GM19452 (cell line): Measurements from ENCODE around the gene PSMD5.

Experiments
- ATAC-seq: cut with Tn5 transposase; IDR thresholded peaks from one replicate; pipeline ENCODE4 v1.9.1; 2021; ENCODE audit not compliant: unreplicated experiment

Gene PSMD5

DNA sequence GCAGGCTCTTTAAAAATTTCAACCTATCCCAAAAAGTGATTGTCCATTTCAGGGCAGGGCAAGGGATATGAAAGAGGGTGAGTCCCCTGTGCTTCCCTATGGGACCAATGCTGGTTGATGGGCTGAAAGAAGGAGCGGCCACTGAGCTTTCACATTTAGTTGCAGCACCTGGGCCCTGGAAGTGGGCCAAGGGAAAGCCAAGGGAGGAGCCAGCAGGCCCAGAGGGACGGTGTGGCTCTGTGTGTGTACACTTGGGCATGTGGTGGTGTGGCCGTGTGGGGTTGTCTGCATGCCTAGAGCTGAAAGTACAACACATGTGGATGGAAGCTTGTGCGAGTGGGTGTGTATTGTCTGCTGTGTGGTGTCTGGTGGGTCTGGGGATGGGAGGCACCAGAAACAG, 14.0 kb upstream of the PSMD5 start:
- no peak for ATAC-seq

DNA sequence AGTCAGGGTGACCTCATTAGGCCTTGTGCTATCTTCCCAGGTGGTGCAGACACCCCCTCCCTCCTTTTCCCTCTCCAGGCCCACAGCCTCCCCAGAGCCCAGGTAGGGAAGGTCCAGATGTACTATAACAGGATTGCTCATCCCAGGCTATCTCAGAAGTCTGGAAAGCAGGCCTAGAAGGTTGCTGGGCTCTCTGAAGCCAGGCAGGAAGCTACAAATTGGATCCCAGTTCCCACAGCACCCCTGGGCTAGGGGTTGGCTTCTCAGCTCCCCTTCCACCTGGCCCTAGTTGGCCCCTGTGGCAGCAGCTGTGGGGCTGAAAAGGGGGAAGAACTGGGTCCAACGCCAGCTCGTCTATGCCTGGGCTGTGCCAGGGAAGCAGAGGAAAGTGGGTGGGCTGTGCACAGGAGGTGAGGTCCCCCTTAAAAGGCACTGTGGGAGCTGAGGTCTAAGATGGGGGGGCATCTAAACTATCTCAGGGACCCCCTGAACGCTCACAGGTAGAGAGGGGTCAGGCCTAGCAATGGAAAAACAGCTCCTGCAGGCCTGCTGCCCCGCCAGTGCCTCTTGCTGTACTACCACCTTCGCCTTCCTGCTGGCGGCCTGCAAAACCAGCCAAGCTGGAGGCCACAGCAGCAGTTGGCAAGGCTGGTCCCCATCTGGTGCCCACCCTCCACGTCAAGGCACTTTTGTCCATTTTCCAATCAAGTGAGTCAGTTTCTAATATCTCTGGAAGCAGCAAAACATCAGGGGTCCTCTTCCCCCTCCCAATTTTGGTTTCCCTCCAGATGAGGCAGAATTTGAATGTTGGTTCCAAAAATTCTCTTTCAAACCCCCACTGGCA, 13.3 kb upstream of the PSMD5 start:
- no peak for ATAC-seq

- ATAC-seq, result no peak
Observed at GRCh38 chr9:120854596-120855327, 12.0 kb upstream of the PSMD5 start.

GRCh38 chr9:120853198-120853597, 10.5 kb upstream of the PSMD5 start:
- no peak for ATAC-seq

GRCh38 chr9:120852240-120853010, 9.7 kb upstream of the PSMD5 start:
- ATAC-seq, result no peak

DNA sequence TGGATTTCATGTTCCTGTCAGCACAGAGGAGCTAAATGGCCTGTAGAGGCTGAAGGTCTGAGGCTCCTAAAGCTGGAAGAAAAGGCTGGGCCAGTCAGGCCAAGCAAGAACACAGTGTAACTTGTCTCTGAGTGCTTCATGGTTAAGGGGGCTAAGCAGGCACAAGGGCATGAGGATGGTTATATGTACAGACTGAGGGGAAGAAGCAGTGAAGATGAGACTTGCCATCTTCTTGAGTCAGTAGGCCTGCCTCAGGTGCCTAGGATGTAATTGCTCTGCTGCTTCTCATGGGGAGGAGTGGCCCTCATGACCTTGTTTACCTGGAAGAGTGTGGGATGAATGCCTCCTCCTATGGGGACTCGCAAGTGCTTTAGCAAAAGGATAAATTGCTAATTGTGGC, 8.7 kb upstream of the PSMD5 start:
- no peak for ATAC-seq

GRCh38 chr9:120850315-120850714, 7.6 kb upstream of the PSMD5 start:
- no peak for ATAC-seq

GRCh38 chr9:120846906-120847305, 4.2 kb upstream of the PSMD5 start:
- ATAC-seq, result no peak

DNA sequence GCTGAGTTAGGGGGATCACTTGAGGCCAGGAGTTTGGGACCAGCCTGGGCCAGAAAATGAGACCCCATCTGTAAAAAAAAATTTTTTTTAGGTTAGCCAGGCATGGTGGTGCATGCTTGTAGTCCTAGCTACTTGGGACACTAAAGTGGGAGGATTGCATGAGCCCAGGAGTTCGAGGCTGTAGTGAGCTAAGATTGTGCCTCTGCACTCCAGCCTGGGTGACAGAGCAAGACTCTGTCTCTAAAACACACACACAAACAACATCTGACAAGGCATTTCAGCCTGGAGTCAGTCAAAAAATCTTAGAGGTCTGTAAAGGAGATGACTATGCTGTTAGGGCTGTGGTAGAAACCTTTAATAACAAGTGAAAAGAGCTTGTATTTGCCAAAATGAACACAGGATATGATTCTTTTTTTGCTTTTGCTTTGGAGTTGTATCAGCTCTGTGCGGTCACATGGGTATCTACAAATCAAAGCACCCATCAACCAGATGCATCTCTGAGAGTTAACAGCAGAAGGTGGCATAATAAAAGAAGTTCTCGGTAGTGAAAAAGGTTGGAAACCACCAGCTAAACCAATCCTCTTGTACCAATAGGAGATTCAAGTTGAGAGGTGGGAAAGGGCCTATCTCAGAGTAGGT, 3.6 kb upstream of the PSMD5 start:
- no peak for ATAC-seq

DNA sequence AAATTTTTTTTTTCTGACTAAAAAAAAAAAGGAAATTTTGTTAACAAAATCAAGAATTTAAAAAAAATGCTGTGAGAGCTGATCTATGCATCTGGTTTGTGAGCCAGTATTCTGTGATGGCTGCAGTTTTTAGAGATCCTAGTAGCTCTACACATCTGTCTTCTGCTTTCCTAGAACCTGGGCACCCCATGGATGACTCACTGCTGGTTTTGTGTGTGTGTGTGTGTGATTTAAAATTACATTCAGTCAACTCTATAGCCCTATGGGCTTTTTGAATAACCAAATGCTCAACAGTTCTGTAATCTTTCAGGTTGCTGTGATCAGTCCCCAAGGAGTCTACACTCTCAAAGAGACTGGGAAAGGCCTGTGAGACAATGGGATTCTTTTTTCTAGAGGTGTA, 2.5 kb upstream of the PSMD5 start:
- no peak for ATAC-seq

DNA sequence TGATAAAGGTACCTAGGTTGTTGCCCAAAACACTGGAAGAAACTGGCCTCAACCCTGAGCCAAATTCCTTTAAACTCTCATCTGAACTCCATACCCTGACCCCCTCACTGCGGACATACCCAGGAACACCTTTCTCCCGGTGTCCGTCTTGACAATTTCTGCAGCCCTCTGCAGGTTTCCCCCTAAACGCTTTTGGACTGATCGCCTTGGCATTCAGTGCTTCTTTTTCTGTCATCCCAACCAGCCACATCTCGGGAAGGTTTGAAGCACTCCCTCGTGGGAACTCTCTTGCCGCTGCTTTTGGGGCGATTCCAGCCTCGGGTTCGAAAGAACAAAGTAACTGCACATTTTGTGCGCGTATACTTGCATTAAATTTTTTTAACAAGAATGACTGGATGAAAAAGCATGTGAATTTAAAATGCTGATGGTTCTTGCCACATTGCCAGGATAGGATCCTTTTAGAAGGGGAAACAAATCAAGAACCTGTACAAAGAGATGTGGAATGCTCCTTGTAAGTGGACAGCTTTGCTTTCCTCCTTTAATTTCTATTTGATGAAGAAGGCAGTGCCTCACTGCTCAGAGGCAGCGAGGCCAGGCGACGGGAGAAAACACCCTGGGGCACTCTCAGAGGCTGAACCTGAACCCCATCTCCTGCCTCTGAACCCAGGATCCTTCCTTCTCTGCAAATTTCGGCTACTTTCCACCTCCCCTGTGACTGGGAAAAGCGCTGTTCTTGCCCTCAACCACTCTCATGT, 615 bp downstream of the PSMD5 start:
- no peak for ATAC-seq

GRCh38 chr9:120839146-120839545, 3.6 kb downstream of the PSMD5 start:
- ATAC-seq, result no peak

DNA sequence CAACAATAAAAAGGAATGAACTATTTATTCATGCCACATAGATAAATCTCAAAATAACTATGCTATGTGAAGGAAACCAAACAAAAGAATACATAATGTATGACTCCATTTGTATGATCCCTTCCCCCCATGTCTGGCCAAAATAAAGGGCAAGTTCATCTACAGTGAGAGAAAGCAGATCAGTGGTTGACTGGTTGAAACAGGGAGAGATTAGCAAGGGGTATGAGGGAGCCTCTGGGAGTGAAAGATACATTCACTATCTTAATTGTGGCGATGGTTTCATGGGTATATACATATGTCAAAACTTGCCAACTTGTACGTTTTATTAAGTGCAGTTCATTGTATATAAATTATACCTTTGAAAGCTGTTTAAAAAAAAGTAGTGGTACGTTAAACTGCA, 4.8 kb downstream of the PSMD5 start:
- ATAC-seq, result no peak

DNA sequence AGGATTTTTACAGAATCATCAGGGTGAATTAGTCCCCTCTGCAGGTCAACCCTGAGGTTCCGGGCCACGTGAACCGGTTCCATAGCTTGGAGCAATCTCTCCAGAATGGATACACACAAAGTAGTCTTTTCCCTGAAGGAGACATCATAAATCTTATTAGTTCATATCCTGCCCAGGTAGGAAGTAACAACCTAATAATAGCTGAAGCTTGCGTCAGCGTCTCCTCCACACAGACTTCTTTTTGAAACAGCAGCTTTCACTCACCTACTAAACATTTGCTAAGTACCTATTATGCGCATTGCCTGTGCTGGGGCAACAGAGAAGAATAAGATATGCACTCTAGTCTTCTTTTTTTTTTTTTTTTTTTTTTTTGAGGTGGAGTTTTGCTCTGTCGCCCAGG, 9.4 kb downstream of the PSMD5 start:
- ATAC-seq, result no peak

- no peak for ATAC-seq
Observed at GRCh38 chr9:120832807-120833206, 9.9 kb downstream of the PSMD5 start.

DNA sequence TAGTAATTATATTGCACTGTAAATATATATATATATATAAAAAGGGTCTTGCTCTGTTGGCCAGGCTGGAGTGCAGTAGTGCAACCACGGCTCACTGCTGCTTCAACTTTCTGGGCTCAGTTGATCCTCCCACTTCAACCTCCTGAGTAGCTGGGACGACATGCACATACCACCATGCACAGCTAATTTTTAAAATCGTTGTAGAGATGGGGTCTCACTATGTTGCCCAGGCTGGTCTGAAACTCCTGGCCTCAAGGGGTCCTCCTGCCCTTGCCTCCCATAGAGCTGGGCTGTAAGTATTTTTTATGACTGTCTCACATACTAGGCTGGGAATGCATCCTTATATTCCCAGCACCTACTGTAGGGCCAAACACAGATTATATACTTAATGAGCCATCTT, 11.9 kb downstream of the PSMD5 start:
- ATAC-seq, result no peak

- no peak for ATAC-seq
Observed at GRCh38 chr9:120830151-120830550, 12.6 kb downstream of the PSMD5 start.

GRCh38 chr9:120829650-120830049, 13.1 kb downstream of the PSMD5 start:
- no peak for ATAC-seq

DNA sequence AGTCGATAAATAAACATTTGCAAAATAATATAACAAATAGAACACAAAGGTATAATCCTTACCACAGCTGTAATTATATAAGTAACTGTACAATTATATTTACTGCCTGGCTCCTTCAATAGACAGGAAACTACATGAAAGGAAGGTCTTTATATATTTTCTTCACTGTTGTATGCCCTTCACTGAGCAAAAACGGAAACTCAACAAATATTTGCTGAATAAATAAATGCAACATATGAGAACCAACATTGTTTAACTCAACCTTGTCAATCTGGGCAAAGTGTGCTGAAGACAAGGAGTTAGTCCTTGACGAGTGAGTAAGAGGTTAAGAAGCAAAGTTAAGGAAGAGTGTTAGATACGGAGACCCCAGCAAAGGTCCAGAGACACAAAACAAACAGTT, 22.6 kb downstream of the PSMD5 start:
- no peak for ATAC-seq

GRCh38 chr9:120818595-120818994, 24.1 kb downstream of the PSMD5 start:
- no peak for ATAC-seq

DNA sequence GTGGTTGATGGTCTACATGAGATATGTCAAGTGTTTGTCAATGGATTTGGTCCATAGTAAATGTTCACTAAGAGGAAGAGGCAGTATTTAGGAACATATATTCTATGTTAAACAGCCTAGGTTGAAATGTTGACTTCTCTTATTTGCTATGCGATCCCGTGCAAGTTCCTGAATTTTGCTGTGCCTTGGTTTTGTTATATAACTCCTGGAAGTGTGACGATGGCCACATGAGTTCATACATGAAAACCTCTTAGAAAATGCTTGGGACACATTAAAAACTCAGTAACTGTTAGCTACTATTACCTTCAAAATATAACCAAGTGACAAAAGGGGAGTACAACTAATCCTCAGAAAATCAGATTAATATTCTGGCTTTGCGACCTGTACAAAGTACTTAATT, 27.6 kb downstream of the PSMD5 start:
- ATAC-seq, result no peak
